CD4-positive, alpha-beta memory T cell (primary cell): Measurements from ENCODE around the gene HHATL. TPM values are rescaled to one million over a fixed set of nuclear protein-coding genes. Genes with fewer than 3 reads are reported as not detected.

ENCODE experiments used
- CTCF ChIA-PET: fragments of 350-600 bp; sonication (Branson Sonifier 250); formaldehyde crosslinking; loops from one replicate; lab custom pipeline; 2021; ENCODE audit warnings: inconsistent platforms; ENCODE audit not compliant: partially characterized antibody; lab: Charles Lee
- POLR2A ChIA-PET: fragments of 350-600 bp; sonication (Branson Sonifier 250); formaldehyde crosslinking; loops from one replicate; lab custom pipeline; 2021; ENCODE audit not compliant: partially characterized antibody; lab: Charles Lee
- DNase-seq, 5 donors: peaks; one replicate each; pipeline versions ENCODE4 v3.0.0 to v3.0.0-alpha.2; 2020 to 2022; ENCODE audit warnings: mixed read lengths in 1 of 5
- H3K27ac ChIP-seq: one replicate; pipeline ENCODE4 v1.7.0; 2013; ENCODE audit warnings: low read depth, low read length
- H3K27me3 ChIP-seq: 2 replicates; pipeline ENCODE4 v1.7.0; 2013; ENCODE audit warnings: mild to moderate bottlenecking, low read length, moderate library complexity; ENCODE audit not compliant: insufficient read depth
- H3K36me3 ChIP-seq: 2 replicates; pipeline ENCODE4 v1.7.0; 2013; ENCODE audit warnings: mild to moderate bottlenecking, low read length, moderate library complexity; ENCODE audit not compliant: insufficient read depth
- H3K4me1 ChIP-seq: 2 replicates; pipeline ENCODE4 v1.7.0; 2013; ENCODE audit warnings: mild to moderate bottlenecking, low read length, moderate library complexity; ENCODE audit not compliant: insufficient read depth
- H3K4me3 ChIP-seq, 2 donors: one replicate each; pipeline ENCODE4 v1.7.0; 2013; ENCODE audit warnings: low read length in 2 of 2, mild to moderate bottlenecking in 1 of 2
- H3K9me3 ChIP-seq, 2 donors: one replicate each; pipeline ENCODE4 v1.7.0; 2013; ENCODE audit warnings: low read length in 2 of 2, control low read depth in 1 of 2; ENCODE audit not compliant: control insufficient read depth in 1 of 2
- H3K27ac Mint-ChIP-seq, 7 donors: one replicate each; pipeline ENCODE4 v1.8.0; 2020 to 2021; ENCODE audit warnings: mixed read lengths in 7 of 7, mild to moderate bottlenecking in 6 of 7, inconsistent platforms in 3 of 7, moderate library complexity in 3 of 7
- H3K27me3 Mint-ChIP-seq, 2 donors: one replicate each; pipeline ENCODE4 v1.8.0; 2020 to 2021; ENCODE audit warnings: mixed read lengths in 2 of 2
- H3K36me3 Mint-ChIP-seq, 2 donors: one replicate each; pipeline ENCODE4 v1.8.0; 2020 to 2021; ENCODE audit warnings: mixed read lengths in 2 of 2, inconsistent platforms in 1 of 2, mild to moderate bottlenecking in 1 of 2
- H3K4me1 Mint-ChIP-seq, 4 donors: one replicate each; pipeline ENCODE4 v1.8.0; 2020 to 2021; ENCODE audit warnings: mixed read lengths in 4 of 4, mild to moderate bottlenecking in 1 of 4
- H3K4me3 Mint-ChIP-seq, 8 donors: one replicate each; pipeline ENCODE4 v1.8.0; 2020 to 2021; ENCODE audit warnings: mixed read lengths in 8 of 8, mild to moderate bottlenecking in 7 of 8, moderate library complexity in 6 of 8, inconsistent platforms in 3 of 8
- H3K9me3 Mint-ChIP-seq, 8 donors: one replicate each; pipeline ENCODE4 v1.8.0; 2020 to 2021; ENCODE audit warnings: mixed read lengths in 8 of 8, mild to moderate bottlenecking in 5 of 8, inconsistent platforms in 3 of 8, moderate library complexity in 1 of 8
- intact Hi-C: fragments of 100-400 bp; cut with micrococcal nuclease; formaldehyde crosslinking; loops from one replicate; pipeline ENCODE4 v1.15.1; 2023
- polyA plus RNA-seq, 2 donors: library from polyadenylated mRNA; unstranded; fragments of 300-500 nt; fragmentation: Illumina TruSeq; gene quantifications; one replicate each; pipeline ENCODE4 v1.2.3, GENCODE V29; 2021
- total RNA-seq, 2 experiments: library from RNA; stranded (reverse); gene quantifications; one replicate each; pipeline ENCODE4 v1.2.3, GENCODE V29; 2021

HHATL gene
- total and polyA plus RNA-seq, 4 experiments from 2014 or later: not detected

DNA sequence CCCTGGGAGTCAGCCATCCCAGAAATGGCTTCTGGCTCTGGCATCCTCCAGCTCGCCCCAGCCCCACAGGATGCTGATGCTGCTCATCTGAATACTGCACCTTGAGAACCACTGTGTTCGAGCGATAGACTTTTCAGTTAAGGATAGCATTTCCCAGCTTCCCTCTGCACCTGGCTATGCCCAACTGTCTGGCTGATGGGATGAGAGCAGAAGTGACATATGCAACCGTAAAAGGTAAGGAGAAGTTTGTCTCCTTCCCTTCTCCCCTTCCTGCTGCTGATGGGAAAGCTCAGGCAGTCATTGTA, 9.7 kb upstream of the HHATL start:
- no peak overlapping the region for H3K27ac ChIP-seq
- Mint-ChIP-seq H3K27me3 (peaks cover 0 to 5% of the 10 kb centered on the region in 2 donors), H3K4me3 (no peak overlapping the region), H3K4me1 (no peaks in the 10 kb centered on the region), H3K36me3 (no peaks in the 10 kb centered on the region), H3K27ac (no peak overlapping the region), H3K9me3 (no peaks in the 10 kb centered on the region)
- intact Hi-C loops: no loop called here
- no peaks in the 10 kb centered on the region for H3K27me3 ChIP-seq
- no peak for DNase-seq
- H3K4me1 ChIP-seq: no peaks in the 10 kb centered on the region
- ChIA-PET POLR2A (no interaction called here), CTCF (no interaction called here)
- no peak overlapping the region for H3K4me3 ChIP-seq
- H3K36me3 ChIP-seq: no peaks in the 10 kb centered on the region
- no peaks in the 10 kb centered on the region for H3K9me3 ChIP-seq

DNA sequence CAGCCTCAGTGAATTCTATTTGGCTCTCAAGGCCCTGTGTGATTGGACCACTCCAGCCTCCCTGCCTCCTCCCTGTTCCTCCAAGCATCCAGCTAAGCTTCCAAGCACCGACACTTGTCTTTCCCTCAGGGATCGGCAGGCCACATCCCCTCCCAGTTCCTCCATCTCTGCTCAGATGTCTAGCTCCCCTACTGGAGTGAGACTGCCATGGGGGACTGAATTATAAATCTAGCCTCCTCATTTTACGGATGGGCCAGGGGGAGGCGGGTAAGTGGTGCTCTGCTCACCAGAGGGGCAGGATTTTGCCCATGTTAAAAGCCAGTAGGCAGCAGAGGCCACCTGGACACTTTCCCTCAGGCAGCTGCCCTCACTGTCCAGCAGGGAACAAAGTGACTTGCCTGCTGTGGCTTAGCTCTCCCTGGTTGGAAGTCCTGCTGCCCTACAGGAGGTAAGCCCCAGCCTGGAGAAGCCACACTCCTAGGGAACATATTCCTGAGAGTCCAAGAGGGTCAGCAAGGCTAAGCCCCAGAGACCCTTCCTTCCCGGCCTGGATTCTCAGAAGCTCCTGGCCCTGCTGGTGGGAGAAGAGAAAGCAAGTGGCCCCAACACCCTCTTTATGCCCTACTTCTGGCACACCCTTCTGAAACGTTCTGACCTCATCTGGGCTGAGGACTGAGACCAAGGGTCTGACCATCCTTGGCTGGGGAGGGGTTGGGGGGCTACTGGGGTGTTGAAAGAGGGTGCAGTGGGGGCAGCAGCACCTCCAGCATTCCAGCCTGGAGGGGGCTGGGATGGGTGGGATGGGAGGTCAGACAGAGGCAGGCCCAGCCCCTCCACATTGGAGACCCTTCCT, 9.1 kb upstream of the HHATL start:
- intact Hi-C loops: no loop called here
- H3K27me3 Mint-ChIP-seq: peaks cover 0 to 5% of the 10 kb centered on the region in 2 donors
- H3K9me3 ChIP-seq: no peaks in the 10 kb centered on the region
- no peak overlapping the region for H3K27ac Mint-ChIP-seq
- no peaks in the 10 kb centered on the region for H3K4me1 Mint-ChIP-seq
- no peak overlapping the region for H3K4me3 ChIP-seq
- no peaks in the 10 kb centered on the region for H3K36me3 Mint-ChIP-seq
- H3K9me3 Mint-ChIP-seq: no peaks in the 10 kb centered on the region
- H3K27me3 ChIP-seq: no peaks in the 10 kb centered on the region
- ChIA-PET POLR2A (no interaction called here), CTCF (no interaction called here)
- no peak overlapping the region for H3K4me3 Mint-ChIP-seq
- no peak overlapping the region for H3K27ac ChIP-seq
- H3K4me1 ChIP-seq: no peaks in the 10 kb centered on the region
- no peaks in the 10 kb centered on the region for H3K36me3 ChIP-seq
- DNase-seq: no peak

DNA sequence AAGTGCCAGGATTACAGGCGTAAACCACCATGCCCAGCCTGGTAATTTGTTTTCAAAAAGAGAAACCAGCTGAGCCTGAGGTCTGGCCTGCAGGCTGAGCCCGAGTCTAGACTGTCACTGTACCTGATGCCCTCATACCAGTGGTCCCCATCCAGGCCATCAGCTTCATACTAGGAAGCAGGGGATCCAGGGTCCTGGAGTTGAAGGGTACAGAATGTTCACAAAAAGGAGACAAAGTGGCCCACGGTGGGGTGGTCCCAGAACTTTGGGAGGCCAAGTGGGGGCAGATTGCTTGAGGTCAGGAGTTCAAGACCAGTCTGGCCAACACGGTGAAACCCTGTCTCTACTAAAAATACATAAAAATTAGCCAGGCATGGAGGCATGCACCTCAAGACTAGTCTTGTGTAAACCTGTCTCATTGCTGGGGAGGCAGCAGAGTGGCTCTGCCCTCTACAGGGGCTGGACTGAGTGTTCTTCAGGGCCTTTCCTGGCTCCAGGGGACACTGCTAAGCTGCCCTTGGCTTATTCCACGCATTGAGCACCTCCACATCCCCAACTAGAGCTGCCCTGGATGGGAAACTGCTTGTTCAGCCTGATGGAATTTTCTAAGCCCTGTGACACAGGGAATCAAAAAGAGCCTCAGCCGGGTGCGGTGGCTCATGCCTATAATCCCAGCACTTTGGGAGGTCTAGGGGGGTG, 7.9 kb upstream of the HHATL start:
- Histone ChIP-seq H3K4me1 (no peaks in the 10 kb centered on the region), H3K27ac (no peak overlapping the region), H3K27me3 (no peaks in the 10 kb centered on the region), H3K9me3 (no peaks in the 10 kb centered on the region), H3K36me3 (no peaks in the 10 kb centered on the region), H3K4me3 (no peak overlapping the region)
- intact Hi-C loops: no loop called here
- H3K27me3 Mint-ChIP-seq: peaks cover 1 to 5% of the 10 kb centered on the region in 2 donors
- no peak for DNase-seq
- H3K36me3 Mint-ChIP-seq: no peaks in the 10 kb centered on the region
- H3K4me1 Mint-ChIP-seq: no peaks in the 10 kb centered on the region
- POLR2A ChIA-PET: no interaction called here
- H3K27ac Mint-ChIP-seq: no peak overlapping the region
- no peaks in the 10 kb centered on the region for H3K9me3 Mint-ChIP-seq
- H3K4me3 Mint-ChIP-seq: no peak overlapping the region
- CTCF ChIA-PET: no interaction called here

DNA sequence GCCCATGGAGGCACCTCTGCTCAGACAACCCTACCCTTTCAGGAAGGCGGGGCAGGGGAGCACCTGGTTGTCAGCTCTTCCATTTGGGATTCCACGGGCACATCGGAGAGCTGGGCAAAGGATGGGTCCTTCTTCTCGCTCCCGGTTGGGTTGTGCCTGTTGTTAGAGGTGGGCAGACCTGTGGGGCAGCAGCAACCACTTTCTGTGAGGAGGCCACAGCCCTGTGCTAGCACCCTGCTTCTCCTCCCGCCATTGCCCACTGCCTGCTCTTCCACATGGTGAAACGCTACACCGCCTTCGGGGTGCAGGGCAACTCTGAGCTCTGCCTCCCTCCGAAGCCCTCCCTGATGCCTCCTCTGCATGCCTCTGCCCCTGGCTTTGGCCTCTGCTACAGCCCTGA, 7.0 kb upstream of the HHATL start:
- no peak overlapping the region for H3K27ac ChIP-seq
- no peak overlapping the region for H3K4me3 Mint-ChIP-seq
- H3K9me3 Mint-ChIP-seq: no peaks in the 10 kb centered on the region
- peaks cover 3 to 8% of the 10 kb centered on the region in 2 donors for H3K27me3 Mint-ChIP-seq
- no peaks in the 10 kb centered on the region for H3K27me3 ChIP-seq
- DNase-seq: no peak
- intact Hi-C loops: no loop called here
- POLR2A ChIA-PET: no interaction called here
- no peaks in the 10 kb centered on the region for H3K9me3 ChIP-seq
- H3K36me3 ChIP-seq: no peaks in the 10 kb centered on the region
- peak overlapping the region in 1 of 7 donors; percentile 57 for H3K27ac Mint-ChIP-seq
- no peaks in the 10 kb centered on the region for H3K36me3 Mint-ChIP-seq
- H3K4me1 Mint-ChIP-seq: no peaks in the 10 kb centered on the region
- H3K4me3 ChIP-seq: no peak overlapping the region
- H3K4me1 ChIP-seq: no peaks in the 10 kb centered on the region
- CTCF ChIA-PET: no interaction called here

DNA sequence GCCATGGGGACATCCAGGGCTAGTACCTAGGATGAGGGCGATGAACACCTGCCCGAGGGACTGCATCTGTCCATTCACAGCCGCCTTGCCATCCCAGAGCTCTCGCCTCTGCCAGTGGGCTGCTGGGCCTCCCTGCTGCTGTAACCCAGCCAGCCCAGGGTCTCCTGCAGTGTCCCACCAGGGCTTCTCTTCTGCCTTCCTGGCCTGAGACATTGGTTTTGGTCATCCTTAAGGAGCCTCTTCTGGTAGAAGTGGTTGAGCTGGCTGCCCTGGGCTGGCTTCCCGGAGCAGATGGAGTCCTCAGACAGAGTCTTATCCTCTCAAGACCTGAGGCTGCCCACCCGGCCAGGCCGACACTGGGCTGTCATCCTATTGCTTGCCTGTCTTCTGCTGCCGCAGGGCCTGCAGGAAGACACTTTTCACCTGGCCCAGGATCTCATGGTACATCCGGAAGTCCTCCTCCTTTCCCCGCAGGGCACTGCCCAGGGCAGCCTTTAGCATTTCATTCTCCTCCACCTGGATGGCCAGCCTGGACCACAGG, 6.1 kb upstream of the HHATL start:
- no peak overlapping the region for H3K27ac Mint-ChIP-seq
- CTCF ChIA-PET: no interaction called here
- POLR2A ChIA-PET: no interaction called here

DNA sequence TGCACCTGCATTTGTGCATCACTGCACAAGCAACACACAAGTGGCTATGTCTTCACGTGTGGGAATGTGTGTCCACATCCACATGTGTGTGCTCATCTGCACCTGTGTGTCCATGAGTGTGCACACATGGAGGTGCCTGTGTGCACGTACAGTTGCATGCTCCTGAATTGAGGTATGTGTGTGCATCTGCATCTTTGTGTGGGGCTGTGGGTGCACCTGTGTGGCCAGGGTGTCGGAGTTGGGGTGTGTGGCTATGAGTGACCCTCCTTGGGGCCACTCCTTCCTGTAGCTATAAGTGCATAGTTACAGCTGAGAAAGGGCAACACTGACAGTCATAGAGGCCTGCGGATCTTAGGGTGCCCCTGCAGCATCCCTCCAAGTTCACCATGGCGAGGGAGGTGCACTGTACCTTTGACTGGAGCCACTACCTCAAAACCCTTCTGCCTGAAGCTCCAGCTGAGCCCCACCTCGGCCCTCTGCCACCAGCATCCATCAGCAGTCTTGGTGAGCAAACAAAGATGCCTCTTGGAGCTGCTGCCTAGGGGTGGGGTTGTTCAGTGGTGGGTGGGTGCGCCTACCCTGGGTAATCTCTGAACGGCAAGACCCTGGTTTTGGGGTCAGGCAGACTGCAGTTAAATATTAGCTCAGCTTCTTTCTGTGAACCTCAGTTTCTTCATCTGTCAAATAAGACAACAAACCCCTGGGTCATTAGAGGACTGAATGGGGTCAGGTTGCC, 5.2 kb upstream of the HHATL start:
- intact Hi-C loops: no loop called here

More for the DNA sequence above, 6.1 kb upstream of the HHATL start:
- no peak overlapping the region for H3K4me3 Mint-ChIP-seq
- Histone ChIP-seq H3K27ac (no peak overlapping the region), H3K4me1 (no peaks in the 10 kb centered on the region), H3K36me3 (no peaks in the 10 kb centered on the region), H3K4me3 (no peak overlapping the region), H3K9me3 (no peaks in the 10 kb centered on the region), H3K27me3 (no peaks in the 10 kb centered on the region)
- H3K36me3 Mint-ChIP-seq: no peaks in the 10 kb centered on the region
- no peak for DNase-seq
- H3K27me3 Mint-ChIP-seq: peaks cover 3 to 5% of the 10 kb centered on the region in 2 donors
- intact Hi-C loops: no loop called here
- no peaks in the 10 kb centered on the region for H3K4me1 Mint-ChIP-seq
- no peaks in the 10 kb centered on the region for H3K9me3 Mint-ChIP-seq

More for the DNA sequence above, 5.2 kb upstream of the HHATL start:
- POLR2A ChIA-PET: no interaction called here
- no peaks in the 10 kb centered on the region for H3K9me3 ChIP-seq
- no peaks in the 10 kb centered on the region for H3K36me3 ChIP-seq
- no peaks in the 10 kb centered on the region for H3K9me3 Mint-ChIP-seq
- peaks cover 3 to 5% of the 10 kb centered on the region in 2 donors for H3K27me3 Mint-ChIP-seq
- no peak overlapping the region for H3K4me3 ChIP-seq
- no peaks in the 10 kb centered on the region for H3K27me3 ChIP-seq
- no peak for DNase-seq
- H3K4me1 Mint-ChIP-seq: no peaks in the 10 kb centered on the region
- CTCF ChIA-PET: no interaction called here
- H3K36me3 Mint-ChIP-seq: no peaks in the 10 kb centered on the region
- H3K4me3 Mint-ChIP-seq: no peak overlapping the region
- no peaks in the 10 kb centered on the region for H3K4me1 ChIP-seq
- H3K27ac Mint-ChIP-seq: no peak overlapping the region
- H3K27ac ChIP-seq: no peak overlapping the region
